HEK293 (cell line): ENCODE results near the gene AKT3.

Experiments
- CTCF ChIA-PET: fragments of 350-600 bp; formaldehyde crosslinking; extraction: SDS; loops from one replicate; lab custom pipeline; 2021; ENCODE audit warnings: antibody characterized with exemption; lab: Yijun Ruan, JAX
- POLR2A ChIA-PET: fragments of 300-600 bp; formaldehyde crosslinking; extraction: SDS; loops from one replicate; lab custom pipeline; 2020; ENCODE audit warnings: antibody characterized with exemption, inconsistent platforms; lab: Yijun Ruan, JAX
- H3K27ac ChIP-seq: fragments of 200-500 bp; sonication (Bioruptor generic); 2 replicates; pipeline ENCODE4 v1.5.1; 2014; ENCODE audit warnings: low read depth, low read length, control low read depth, inconsistent platforms; ENCODE audit errors: extremely low read depth
- H3K36me3 ChIP-seq, 2 experiments: fragments of 200-500 bp in 1 of 2; sonication (Bioruptor generic) in 1 of 2; 1 replicate in 1 of 2; 2 replicates in 1 of 2; pipeline ENCODE4 v1.5.1; 2014 to 2017; ENCODE audit warnings: inconsistent platforms in 2 of 2, low read length in 2 of 2; ENCODE audit not compliant: control insufficient read depth in 2 of 2, insufficient read depth in 1 of 2
- H3K4me1 ChIP-seq: fragments of 200-500 bp; sonication (Bioruptor generic); 2 replicates; pipeline ENCODE4 v1.5.1; 2014; ENCODE audit warnings: mild to moderate bottlenecking, low read length, inconsistent platforms; ENCODE audit not compliant: control insufficient read depth, insufficient read depth
- H3K4me3 ChIP-seq: 2 replicates; pipeline ENCODE4 v1.5.1; 2011; ENCODE audit warnings: low read depth, mild to moderate bottlenecking, control low read depth, low read length, moderate library complexity
- H3K9me3 ChIP-seq: fragments of 200-500 bp; sonication (Bioruptor generic); 2 replicates; pipeline ENCODE4 v1.5.1; 2014; ENCODE audit warnings: low read depth, low read length, inconsistent platforms; ENCODE audit not compliant: control insufficient read depth, insufficient read depth
- BCL11B ChIP-seq: fragments of 450-650 bp; formaldehyde crosslinking; IDR thresholded peaks from 2 replicates; pipeline ENCODE4 v1.5.1; 2016; ENCODE audit warnings: low read depth, missing biosample characterization, missing genetic modification characterization
- EGR2 ChIP-seq: fragments of 450-650 bp; formaldehyde crosslinking; IDR thresholded peaks from 2 replicates; pipeline ENCODE4 v1.5.1; 2016; ENCODE audit warnings: low read depth, missing biosample characterization, missing genetic modification characterization
- OSR2 ChIP-seq: fragments of 450-650 bp; formaldehyde crosslinking; IDR thresholded peaks from 2 replicates; pipeline ENCODE4 v1.5.1; 2016; ENCODE audit warnings: missing biosample characterization, missing genetic modification characterization
- PRDM1 ChIP-seq: fragments of 450-650 bp; formaldehyde crosslinking; IDR thresholded peaks from 2 replicates; pipeline ENCODE4; 2016; ENCODE audit warnings: missing biosample characterization, missing genetic modification characterization
- ZBTB10 ChIP-seq: fragments of 450-650 bp; formaldehyde crosslinking; IDR thresholded peaks from 2 replicates; pipeline ENCODE4 v1.5.1; 2016; ENCODE audit warnings: missing biosample characterization, missing genetic modification characterization
- ZFHX2 ChIP-seq: fragments of 450-650 bp; formaldehyde crosslinking; conservative IDR thresholded peaks from 2 replicates; pipeline ENCODE4 v1.5.1; 2016; ENCODE audit warnings: missing biosample characterization, missing genetic modification characterization
- ZNF274 ChIP-seq, 2 experiments: fragments of 200-500 bp in 1 of 2; fragments of 450-650 bp in 1 of 2; sonication (Bioruptor generic) in 1 of 2; formaldehyde crosslinking in 1 of 2; IDR thresholded peaks; 2 replicates each; pipeline versions ENCODE4 v1.5.1 to v1.6.1; 2014 to 2016; ENCODE audit warnings: borderline replicate concordance in 1 of 2, inconsistent platforms in 1 of 2, low read length in 1 of 2, missing biosample characterization in 1 of 2, missing genetic modification characterization in 1 of 2
- ZNF529 ChIP-seq: fragments of 450-650 bp; formaldehyde crosslinking; IDR thresholded peaks from 2 replicates; pipeline ENCODE4 v1.5.1; 2017; ENCODE audit warnings: missing genetic modification characterization, missing biosample characterization; ENCODE audit not compliant: insufficient replicate concordance
- ZNF555 ChIP-seq: fragments of 450-650 bp; formaldehyde crosslinking; conservative IDR thresholded peaks from 2 replicates; pipeline ENCODE4 v1.5.1; 2017; ENCODE audit warnings: missing biosample characterization, mild to moderate bottlenecking, missing genetic modification characterization, inconsistent platforms
- ZNF571 ChIP-seq: fragments of 450-650 bp; formaldehyde crosslinking; IDR thresholded peaks from 2 replicates; pipeline ENCODE4 v1.5.0; 2017; ENCODE audit warnings: missing biosample characterization, missing genetic modification characterization
- ZNF704 ChIP-seq: fragments of 450-650 bp; formaldehyde crosslinking; IDR thresholded peaks from 2 replicates; pipeline ENCODE4 v1.5.1; 2016; ENCODE audit warnings: missing biosample characterization, missing genetic modification characterization
- ZNF792 ChIP-seq: fragments of 450-650 bp; formaldehyde crosslinking; IDR thresholded peaks from 2 replicates; pipeline ENCODE4 v1.5.1; 2016; ENCODE audit warnings: missing biosample characterization, missing genetic modification characterization
- ZSCAN18 ChIP-seq: fragments of 450-650 bp; formaldehyde crosslinking; IDR thresholded peaks from 2 replicates; pipeline ENCODE4 v1.5.1; 2016; ENCODE audit warnings: missing biosample characterization, missing genetic modification characterization
- ZSCAN23 ChIP-seq: fragments of 450-650 bp; formaldehyde crosslinking; IDR thresholded peaks from 2 replicates; pipeline ENCODE4 v1.5.1; 2016; ENCODE audit warnings: missing biosample characterization, missing genetic modification characterization
- TF ChIP-seq, protein P1 (sequence below): fragments of 450-650 bp; formaldehyde crosslinking; IDR thresholded peaks from 2 replicates; pipeline ENCODE4 v1.5.1; 2017; ENCODE audit warnings: missing biosample characterization, missing genetic modification characterization
- TF ChIP-seq, protein P2 (sequence below): fragments of 450-650 bp; formaldehyde crosslinking; IDR thresholded peaks from 2 replicates; pipeline ENCODE4 v1.5.1; 2017; ENCODE audit warnings: missing biosample characterization, missing genetic modification characterization
- TF ChIP-seq, protein P3 (sequence below): fragments of 450-650 bp; formaldehyde crosslinking; conservative IDR thresholded peaks from 2 replicates; pipeline ENCODE4 v1.5.1; 2016; ENCODE audit warnings: low read depth, missing biosample characterization, missing genetic modification characterization

Gene AKT3

DNA sequence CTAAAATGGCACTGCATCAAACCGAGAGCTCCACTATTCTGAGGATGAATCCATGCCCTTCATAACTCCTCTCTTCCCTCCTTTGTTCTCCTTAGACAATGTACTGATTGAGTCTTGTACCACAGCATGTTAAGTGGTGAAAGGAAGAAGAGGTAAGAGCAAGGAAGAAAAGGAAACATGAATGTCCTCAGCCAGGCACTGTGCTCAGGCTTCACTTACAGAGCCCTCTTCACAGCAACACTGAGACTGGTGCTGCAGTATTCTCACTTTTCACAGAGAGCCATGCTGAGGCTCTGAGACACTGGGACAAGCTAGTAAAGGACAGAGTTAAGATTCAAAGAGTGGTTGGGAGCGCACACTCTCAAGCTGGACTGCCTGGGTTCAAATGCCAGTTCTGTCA, 143.5 kb downstream of the AKT3 start:
- Histone ChIP-seq H3K27ac (no peak overlapping the region), H3K4me1 (peaks cover 3% of the 10 kb centered on the region; the same call in 1 of the 2 replicates), H3K9me3 (no peaks in the 10 kb centered on the region), H3K4me3 (no peak overlapping the region), H3K36me3 (no peaks in the 10 kb centered on the region)
- POLR2A ChIA-PET, result no interaction called here
- TF ChIP-seq ZNF529 (no peak), ZNF274 (IDR thresholded peaks at IDR 0.05; ENCODE audit: low read length) (no peak), ZNF274 (tag by site-specific recombination; IDR thresholded peaks at IDR 0.05; ENCODE audit: borderline replicate concordance) (no peak), ZSCAN23 (no peak), ZNF571 (tag by site-specific recombination) (no peak), ZNF792 (tag by site-specific recombination) (no peak), ZNF555 (tag by site-specific recombination) (no peak), EGR2 (tag by site-specific recombination) (no peak), PRDM1 (0 out of 2 replicates have a peak, but pooled peaks have one; percentile 25)
- CTCF ChIA-PET, result interaction anchor here (0.6 to 1.2 kb wide), 2 partner anchors 269 to 567 kb away, joined by 3 to 5 read pairs; no protein-coding TSS in a partner anchor

- Histone ChIP-seq H3K27ac (no peak overlapping the region), H3K36me3 (no peaks in the 10 kb centered on the region), H3K4me1 (peaks cover 3% of the 10 kb centered on the region; the same call in 1 of the 2 replicates), H3K4me3 (no peak overlapping the region), H3K9me3 (no peaks in the 10 kb centered on the region)
- TF ChIP-seq, protein P1, sequence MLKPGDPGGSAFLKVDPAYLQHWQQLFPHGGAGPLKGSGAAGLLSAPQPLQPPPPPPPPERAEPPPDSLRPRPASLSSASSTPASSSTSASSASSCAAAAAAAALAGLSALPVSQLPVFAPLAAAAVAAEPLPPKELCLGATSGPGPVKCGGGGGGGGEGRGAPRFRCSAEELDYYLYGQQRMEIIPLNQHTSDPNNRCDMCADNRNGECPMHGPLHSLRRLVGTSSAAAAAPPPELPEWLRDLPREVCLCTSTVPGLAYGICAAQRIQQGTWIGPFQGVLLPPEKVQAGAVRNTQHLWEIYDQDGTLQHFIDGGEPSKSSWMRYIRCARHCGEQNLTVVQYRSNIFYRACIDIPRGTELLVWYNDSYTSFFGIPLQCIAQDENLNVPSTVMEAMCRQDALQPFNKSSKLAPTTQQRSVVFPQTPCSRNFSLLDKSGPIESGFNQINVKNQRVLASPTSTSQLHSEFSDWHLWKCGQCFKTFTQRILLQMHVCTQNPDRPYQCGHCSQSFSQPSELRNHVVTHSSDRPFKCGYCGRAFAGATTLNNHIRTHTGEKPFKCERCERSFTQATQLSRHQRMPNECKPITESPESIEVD, result peak; percentile 58
- no peak for TF ChIP-seq ZFHX2 (tag by site-specific recombination)
- ChIA-PET CTCF (interaction anchor here (0.5 to 0.7 kb wide), 2 partner anchors 10 to 362 kb away, joined by 3 to 8 read pairs; no protein-coding TSS in a partner anchor), POLR2A (no interaction called here)
Measured at GRCh38 chr1:243705585-243705984, 144.5 kb downstream of the AKT3 start.

GRCh38 chr1:243701872-243702271, 148.2 kb downstream of the AKT3 start:
- ChIA-PET CTCF (interaction anchor here (1.3 to 2.4 kb wide), 2 partner anchors 11 to 571 kb away, joined by 4 to 10 read pairs; no protein-coding TSS in a partner anchor), POLR2A (no interaction called here)
- no peak for TF ChIP-seq ZNF704 (tag by site-specific recombination)
- TF ChIP-seq OSR2 (tag by site-specific recombination), result no peak
- no peak for TF ChIP-seq ZBTB10
- no peak for TF ChIP-seq BCL11B (tag by site-specific recombination)
- TF ChIP-seq, protein P2, sequence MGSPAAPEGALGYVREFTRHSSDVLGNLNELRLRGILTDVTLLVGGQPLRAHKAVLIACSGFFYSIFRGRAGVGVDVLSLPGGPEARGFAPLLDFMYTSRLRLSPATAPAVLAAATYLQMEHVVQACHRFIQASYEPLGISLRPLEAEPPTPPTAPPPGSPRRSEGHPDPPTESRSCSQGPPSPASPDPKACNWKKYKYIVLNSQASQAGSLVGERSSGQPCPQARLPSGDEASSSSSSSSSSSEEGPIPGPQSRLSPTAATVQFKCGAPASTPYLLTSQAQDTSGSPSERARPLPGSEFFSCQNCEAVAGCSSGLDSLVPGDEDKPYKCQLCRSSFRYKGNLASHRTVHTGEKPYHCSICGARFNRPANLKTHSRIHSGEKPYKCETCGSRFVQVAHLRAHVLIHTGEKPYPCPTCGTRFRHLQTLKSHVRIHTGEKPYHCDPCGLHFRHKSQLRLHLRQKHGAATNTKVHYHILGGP (tag by site-specific recombination), result no peak
- TF ChIP-seq ZNF571 (tag by site-specific recombination), result no peak
- TF ChIP-seq, protein P3, sequence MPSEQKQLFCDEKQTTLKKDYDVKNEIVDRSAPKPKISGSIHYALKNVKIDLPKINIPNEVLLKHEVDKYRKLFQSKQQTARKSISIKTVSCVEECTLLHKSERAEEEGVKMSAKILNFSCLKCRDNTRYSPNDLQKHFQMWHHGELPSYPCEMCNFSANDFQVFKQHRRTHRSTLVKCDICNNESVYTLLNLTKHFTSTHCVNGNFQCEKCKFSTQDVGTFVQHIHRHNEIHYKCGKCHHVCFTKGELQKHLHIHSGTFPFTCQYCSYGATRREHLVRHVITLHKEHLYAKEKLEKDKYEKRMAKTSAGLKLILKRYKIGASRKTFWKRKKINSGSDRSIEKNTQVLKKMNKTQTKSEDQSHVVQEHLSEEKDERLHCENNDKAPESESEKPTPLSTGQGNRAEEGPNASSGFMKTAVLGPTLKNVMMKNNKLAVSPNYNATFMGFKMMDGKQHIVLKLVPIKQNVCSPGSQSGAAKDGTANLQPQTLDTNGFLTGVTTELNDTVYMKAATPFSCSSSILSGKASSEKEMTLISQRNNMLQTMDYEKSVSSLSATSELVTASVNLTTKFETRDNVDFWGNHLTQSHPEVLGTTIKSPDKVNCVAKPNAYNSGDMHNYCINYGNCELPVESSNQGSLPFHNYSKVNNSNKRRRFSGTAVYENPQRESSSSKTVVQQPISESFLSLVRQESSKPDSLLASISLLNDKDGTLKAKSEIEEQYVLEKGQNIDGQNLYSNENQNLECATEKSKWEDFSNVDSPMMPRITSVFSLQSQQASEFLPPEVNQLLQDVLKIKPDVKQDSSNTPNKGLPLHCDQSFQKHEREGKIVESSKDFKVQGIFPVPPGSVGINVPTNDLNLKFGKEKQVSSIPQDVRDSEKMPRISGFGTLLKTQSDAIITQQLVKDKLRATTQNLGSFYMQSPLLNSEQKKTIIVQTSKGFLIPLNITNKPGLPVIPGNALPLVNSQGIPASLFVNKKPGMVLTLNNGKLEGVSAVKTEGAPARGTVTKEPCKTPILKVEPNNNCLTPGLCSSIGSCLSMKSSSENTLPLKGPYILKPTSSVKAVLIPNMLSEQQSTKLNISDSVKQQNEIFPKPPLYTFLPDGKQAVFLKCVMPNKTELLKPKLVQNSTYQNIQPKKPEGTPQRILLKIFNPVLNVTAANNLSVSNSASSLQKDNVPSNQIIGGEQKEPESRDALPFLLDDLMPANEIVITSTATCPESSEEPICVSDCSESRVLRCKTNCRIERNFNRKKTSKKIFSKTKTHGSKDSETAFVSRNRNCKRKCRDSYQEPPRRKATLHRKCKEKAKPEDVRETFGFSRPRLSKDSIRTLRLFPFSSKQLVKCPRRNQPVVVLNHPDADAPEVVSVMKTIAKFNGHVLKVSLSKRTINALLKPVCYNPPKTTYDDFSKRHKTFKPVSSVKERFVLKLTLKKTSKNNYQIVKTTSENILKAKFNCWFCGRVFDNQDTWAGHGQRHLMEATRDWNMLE (tag by site-specific recombination), result no peak
- no peak for TF ChIP-seq ZSCAN18

More at GRCh38 chr1:243701872-243702271, 148.2 kb downstream of the AKT3 start:
- no peak overlapping the region for H3K4me3 ChIP-seq
- H3K4me1 ChIP-seq, result peaks cover 3% of the 10 kb centered on the region; the same call in 1 of the 2 replicates
- no peaks in the 10 kb centered on the region for H3K9me3 ChIP-seq
- no peaks in the 10 kb centered on the region for H3K36me3 ChIP-seq
- H3K27ac ChIP-seq, result no peak overlapping the region
